Muscle of leg (tissue), 9 donors: ENCODE measurements around the gene PHOSPHO2. TPM values are rescaled to one million over a fixed set of nuclear protein-coding genes. Genes with fewer than 3 reads are reported as not detected.

Experiments used
- polyA plus RNA-seq, 8 donors: library from polyadenylated mRNA; unstranded; fragments of 120-200 nt; gene quantifications; one replicate each; pipeline versions ENCODE4 v1.2.1 to v1.2.3, GENCODE V29; 2013; ENCODE audit warnings: inconsistent platforms in 1 of 8, low replicate concordance in 1 of 8; ENCODE audit not compliant: insufficient read length in 8 of 8, insufficient read depth in 1 of 8
- total RNA-seq: library from RNA; stranded (reverse); fragments of 120-200 nt; gene quantifications from one replicate; pipeline ENCODE4 v1.2.4, GENCODE V29; 2013

PHOSPHO2 gene
- total and polyA plus RNA-seq, 9 donors, result 2.7 to 8.2 (median 4.4) TPM

Other genes starting within 250 kb of the PHOSPHO2 start
- gene BBS5, start 215.0 kb upstream of the PHOSPHO2 start, total RNA-seq, result 4.9 TPM
- 1 to 10 TPM; 3.3 to 7.0 (median 5.0) TPM for gene BBS5, start 215.0 kb upstream of the PHOSPHO2 start, polyA plus RNA-seq
- 2,102 TPM for gene KLHL41, start 184.8 kb upstream of the PHOSPHO2 start, total RNA-seq
- 1,000 to 10,000 TPM; 2,407 to 3,717 (median 3,124) TPM for gene KLHL41, start 184.8 kb upstream of the PHOSPHO2 start, polyA plus RNA-seq
- gene FASTKD1, start 120.6 kb upstream of the PHOSPHO2 start, total RNA-seq, result 24.6 TPM
- 10 to 100 TPM; 12.0 to 28.8 (median 20.0) TPM for gene FASTKD1, start 120.6 kb upstream of the PHOSPHO2 start, polyA plus RNA-seq
- gene PPIG, start 110.1 kb upstream of the PHOSPHO2 start, total RNA-seq, result 35.2 TPM
- gene PPIG, start 110.1 kb upstream of the PHOSPHO2 start, polyA plus RNA-seq, result 10 to 100 TPM; 44.5 to 61.0 (median 50.5) TPM
- not detected for gene CFAP210, start 64 bp upstream of the PHOSPHO2 start, total RNA-seq
- gene CFAP210, start 64 bp upstream of the PHOSPHO2 start, polyA plus RNA-seq, result under 1 TPM; 0.10 to 0.57 (median 0.17) TPM
- 39.9 TPM for gene KLHL23, start 39.4 kb downstream of the PHOSPHO2 start, total RNA-seq
- gene KLHL23, start 39.4 kb downstream of the PHOSPHO2 start, polyA plus RNA-seq, result 10 to 100 TPM; 22.2 to 31.5 (median 29.3) TPM
- gene SSB, start 104.4 kb downstream of the PHOSPHO2 start, total RNA-seq, result 76.4 TPM
- gene SSB, start 104.4 kb downstream of the PHOSPHO2 start, polyA plus RNA-seq, result 100 to 1,000 TPM; 105 to 128 (median 116) TPM
- gene METTL5, start 130.4 kb downstream of the PHOSPHO2 start, total RNA-seq, result 42.4 TPM
- 10 to 100 TPM; 45.8 to 64.2 (median 55.2) TPM for gene METTL5, start 130.4 kb downstream of the PHOSPHO2 start, polyA plus RNA-seq
- 46.5 TPM for gene UBR3, start 133.0 kb downstream of the PHOSPHO2 start, total RNA-seq
- gene UBR3, start 133.0 kb downstream of the PHOSPHO2 start, polyA plus RNA-seq, result 10 to 100 TPM; 30.3 to 52.8 (median 37.8) TPM